GM06990 (cell line): ENCODE results near the gene BICDL1.

Source experiments
- DNase-seq: peaks from one replicate; pipeline ENCODE4 v3.0.0-alpha.2; 2011; ENCODE audit not compliant: insufficient read length; ENCODE audit errors: extremely low read depth
- H3K27me3 ChIP-seq: replicated peaks from 2 replicates; pipeline ENCODE4 v1.6.0; 2011; ENCODE audit warnings: low read length; ENCODE audit not compliant: control insufficient read depth, insufficient read depth
- H3K36me3 ChIP-seq: 2 replicates; pipeline ENCODE4 v1.5.1; 2011; ENCODE audit warnings: low read length; ENCODE audit not compliant: control insufficient read depth, insufficient read depth
- H3K4me3 ChIP-seq: replicated peaks from 2 replicates; pipeline ENCODE4 v1.5.1; 2011; ENCODE audit warnings: low read depth, mild to moderate bottlenecking, control low read depth, low read length
- CTCF ChIP-seq: IDR thresholded peaks from 2 replicates; pipeline ENCODE4 v1.5.1; 2011; ENCODE audit warnings: low read length, control low read depth, mild to moderate bottlenecking, inconsistent platforms; ENCODE audit not compliant: insufficient read depth, poor library complexity, severe bottlenecking

The BICDL1 gene

DNA sequence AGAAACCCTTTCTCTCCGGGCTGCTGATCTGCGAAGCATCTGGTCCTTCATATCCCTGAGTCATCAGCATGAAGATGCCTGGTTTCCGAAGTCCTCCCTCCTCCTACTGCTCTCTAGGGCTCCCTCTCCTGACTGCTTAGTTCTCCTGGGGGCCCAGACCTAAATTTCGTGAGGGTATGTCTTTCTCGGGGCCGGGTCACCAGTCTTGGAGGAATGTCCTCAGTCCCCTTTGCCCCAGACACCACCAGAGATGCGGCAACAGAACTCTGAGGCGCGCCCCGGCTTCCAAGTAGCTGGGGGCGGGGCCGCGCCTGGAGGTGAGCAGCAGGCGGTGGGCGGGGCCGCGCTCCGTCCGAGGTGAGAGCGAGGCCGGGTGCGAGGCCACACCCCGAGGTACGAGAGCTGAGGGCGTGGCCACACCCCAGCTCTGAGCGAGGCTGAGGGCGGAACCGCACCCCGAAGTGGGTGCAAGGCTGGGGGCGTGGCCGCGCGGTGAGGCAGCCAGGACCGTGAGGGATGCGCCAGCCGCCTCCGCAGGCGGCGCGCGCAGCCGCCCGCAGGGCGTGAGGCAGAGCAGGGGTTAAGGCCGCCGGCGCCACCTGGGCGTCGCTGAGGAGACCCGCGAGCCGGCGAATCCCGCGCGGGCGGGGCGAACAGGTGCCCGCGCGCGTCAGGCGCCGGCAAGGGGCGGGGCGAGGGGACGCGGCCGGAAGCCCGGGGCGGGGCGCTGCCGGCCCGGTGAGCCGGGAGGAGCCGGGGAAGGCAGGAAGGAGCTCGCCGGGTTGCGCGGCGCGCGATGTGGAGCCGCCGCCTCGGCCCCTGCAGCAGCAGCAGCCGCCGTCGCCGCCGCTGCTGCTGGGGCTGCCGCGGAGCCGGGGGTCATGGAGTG, at the start of gene BICDL1:
BICDL1 (plus strand) TSS at position 765 of the 889 bp plus-strand sequence. CDS start 633 bp downstream, outside the sequence.
- Histone ChIP-seq H3K36me3 (no peaks in the 10 kb centered on the region), H3K4me3 (peak within 1 kb of the TSS; percentile 75), H3K27me3 (no peaks in the 10 kb centered on the region; the same call in 1 of the 2 replicates)
- peak; percentile 99 for DNase-seq
- peak; percentile 46 for TF ChIP-seq CTCF

- TF ChIP-seq CTCF = no peak
- Histone ChIP-seq H3K4me3 (no peak overlapping the region), H3K27me3 (no peaks in the 10 kb centered on the region; the same call in 1 of the 2 replicates), H3K36me3 (no peaks in the 10 kb centered on the region)
- DNase-seq = no peak
Observed at GRCh38 chr12:119940897-119941296, 48.1 kb upstream of the BICDL1 start.

DNA sequence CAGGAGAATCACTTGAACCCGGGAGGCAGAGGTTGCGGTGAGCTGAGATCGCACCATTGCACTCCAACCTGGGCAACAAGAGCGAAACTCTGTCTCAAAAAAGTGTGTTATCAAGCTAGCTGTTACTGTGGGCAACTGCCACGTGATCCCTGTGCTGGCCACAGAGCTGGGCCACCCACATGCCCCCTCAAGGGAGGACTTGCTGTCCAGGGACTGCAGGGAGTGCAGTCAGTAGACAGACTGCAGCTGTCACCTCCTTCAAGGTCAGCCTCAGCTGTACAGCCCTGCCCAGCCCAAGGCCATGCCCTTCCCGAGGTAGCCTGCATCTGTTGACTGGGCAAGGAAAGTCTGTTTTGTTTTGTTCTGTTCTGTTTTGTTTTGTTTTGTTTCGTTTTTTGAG, 46.6 kb upstream of the BICDL1 start:
- Histone ChIP-seq H3K27me3 (no peaks in the 10 kb centered on the region; the same call in 1 of the 2 replicates), H3K4me3 (no peak overlapping the region), H3K36me3 (no peaks in the 10 kb centered on the region)
- TF ChIP-seq CTCF = no peak
- no peak for DNase-seq

- H3K36me3 ChIP-seq = no peaks in the 10 kb centered on the region
- TF ChIP-seq CTCF = no peak
- H3K27me3 ChIP-seq = no peaks in the 10 kb centered on the region; the same call in 1 of the 2 replicates
- no peak overlapping the region for H3K4me3 ChIP-seq
- DNase-seq = no peak
Observed at GRCh38 chr12:119946213-119946612, 42.8 kb upstream of the BICDL1 start.

DNA sequence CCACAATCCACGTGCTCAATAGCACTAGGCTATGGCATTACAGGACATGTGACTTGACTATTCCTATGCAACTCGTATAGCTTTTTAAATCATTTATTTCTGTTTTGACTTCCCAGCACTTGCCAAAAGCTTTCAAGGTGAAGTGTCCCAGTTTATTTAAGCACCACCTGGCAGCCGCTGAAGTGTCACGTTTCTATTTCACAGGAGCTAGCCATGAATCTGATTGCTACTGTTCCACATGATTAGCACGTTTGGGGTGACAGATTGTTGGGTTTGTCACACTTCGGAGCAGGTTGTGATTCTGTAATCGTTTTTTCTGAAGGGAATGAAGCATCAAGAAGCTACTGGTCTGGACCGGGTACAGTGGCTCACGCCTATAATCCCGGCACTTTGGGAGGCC, 39.9 kb upstream of the BICDL1 start:
- no peak for DNase-seq
- Histone ChIP-seq H3K36me3 (no peaks in the 10 kb centered on the region), H3K27me3 (no peaks in the 10 kb centered on the region), H3K4me3 (no peak overlapping the region)
- TF ChIP-seq CTCF = no peak
